Ovary (tissue), 3 donors: Measurements from ENCODE around the gene TMEM45A.

Experiments
- CTCF ChIP-seq, 3 donors: fragments of 450-650 bp in 2 of 3; fragments of 200-600 bp in 1 of 3; IDR thresholded peaks; one replicate each; pipeline versions ENCODE4 v1.5.1 to v1.8.0; 2016 to 2022; ENCODE audit warnings: antibody characterized with exemption in 3 of 3, mild to moderate bottlenecking in 1 of 3
- EP300 ChIP-seq: sonication (generic); formaldehyde crosslinking; IDR thresholded peaks from one replicate; pipeline ENCODE4 v1.6.1; 2017; ENCODE audit warnings: antibody characterized with exemption
- POLR2A ChIP-seq: fragments of 450-650 bp; IDR thresholded peaks from one replicate; pipeline ENCODE4 v1.6.1; 2017; ENCODE audit warnings: antibody characterized with exemption, mild to moderate bottlenecking, moderate library complexity
- donor health status: DM: no; HTN: no; CAD: no.

- no peak for TF ChIP-seq CTCF (IDR thresholded peaks at IDR 0.05)
- no peak for TF ChIP-seq POLR2A
- TF ChIP-seq EP300, result no peak
These were observed 82.1 kb downstream of the TMEM45A start for GRCh38 chr3:100574536-100574935.
